ENCODE results near the gene CACNB2. TPM values are rescaled to one million over a fixed set of nuclear protein-coding genes. Genes with fewer than 3 reads are reported as not detected.

Gene CACNB2
- polyA plus RNA-seq, 1 donor = 5.8 TPM

- DNase-seq = no peak
Observed at GRCh38 chr10:18229826-18230225, 89.6 kb downstream of the CACNB2 start.

- no peak for DNase-seq
Observed at GRCh38 chr10:18230794-18231193, 90.6 kb downstream of the CACNB2 start.

GRCh38 chr10:18231480-18231879 is 91.3 kb downstream of the CACNB2 start:
- no peak for DNase-seq

- no peak for DNase-seq
Observed at GRCh38 chr10:18233775-18234174, 93.6 kb downstream of the CACNB2 start.

GRCh38 chr10:18235477-18235876 is 95.3 kb downstream of the CACNB2 start:
- DNase-seq = no peak

GRCh38 chr10:18236756-18237155 is 96.5 kb downstream of the CACNB2 start:
- DNase-seq = no peak

- DNase-seq = peak; percentile 43
Observed at GRCh38 chr10:18238870-18239485, 98.8 kb downstream of the CACNB2 start.

GRCh38 chr10:18240185-18240882 is 100.1 kb downstream of the CACNB2 start:
- DNase-seq = no peak

- no peak for DNase-seq
Observed at GRCh38 chr10:18246967-18247366, 106.7 kb downstream of the CACNB2 start.

- no peak for DNase-seq
Observed at GRCh38 chr10:18252086-18252485, 111.9 kb downstream of the CACNB2 start.

GRCh38 chr10:18254086-18254485 is 113.9 kb downstream of the CACNB2 start:
- no peak for DNase-seq

GRCh38 chr10:18254692-18255091 is 114.5 kb downstream of the CACNB2 start:
- DNase-seq = no peak

- DNase-seq = no peak
Observed at GRCh38 chr10:18260310-18260922, 120.2 kb downstream of the CACNB2 start.

- no peak for DNase-seq
Observed at GRCh38 chr10:18261063-18261610, 120.9 kb downstream of the CACNB2 start.

GRCh38 chr10:18261768-18262231 is 121.6 kb downstream of the CACNB2 start:
- DNase-seq = no peak

GRCh38 chr10:18264466-18265050 is 124.3 kb downstream of the CACNB2 start:
- DNase-seq = no peak

GRCh38 chr10:18268005-18268404 is 127.8 kb downstream of the CACNB2 start:
- no peak for DNase-seq

GRCh38 chr10:18271491-18271890 is 131.3 kb downstream of the CACNB2 start:
- DNase-seq = no peak

GRCh38 chr10:18273039-18273438 is 132.8 kb downstream of the CACNB2 start:
- DNase-seq = no peak

GRCh38 chr10:18278181-18278580 is 138.0 kb downstream of the CACNB2 start:
- DNase-seq = no peak

- no peak for DNase-seq
Observed at GRCh38 chr10:18279173-18279572, 138.9 kb downstream of the CACNB2 start.

- DNase-seq = no peak
Observed at GRCh38 chr10:18282094-18282493, 141.9 kb downstream of the CACNB2 start.

All from left kidney (tissue), 2 donors.